ENCODE results near the gene ADCY4.
"Not testable (repeated sequence)": the region's sequence is repeated elsewhere in the genome, so short reads cannot be mapped to it uniquely, and the experiment has no call there.

The ADCY4 gene

DNA sequence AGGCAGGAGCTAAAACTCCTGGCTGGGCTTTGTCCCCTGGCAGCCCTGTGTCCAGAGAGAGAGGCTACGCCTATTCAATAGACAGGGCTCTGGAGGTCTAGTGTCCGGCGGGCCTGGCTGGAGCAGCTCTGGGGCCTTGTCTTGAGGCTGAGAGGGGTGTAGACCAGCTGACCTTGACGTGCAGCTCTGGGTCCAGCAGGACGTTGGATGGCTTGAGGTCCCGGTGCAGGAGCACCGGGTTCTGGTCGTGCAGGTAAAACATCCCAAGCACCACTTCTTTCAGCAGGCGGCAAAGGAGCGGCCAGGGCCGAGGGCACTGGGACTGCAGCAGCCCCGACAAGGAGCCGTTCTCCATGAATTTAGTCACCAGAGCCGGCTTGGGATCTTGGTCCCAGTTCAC is 4.0 kb upstream of the ADCY4 start:
- no peak for DNase-seq (ENCODE audit: low read depth)

DNA sequence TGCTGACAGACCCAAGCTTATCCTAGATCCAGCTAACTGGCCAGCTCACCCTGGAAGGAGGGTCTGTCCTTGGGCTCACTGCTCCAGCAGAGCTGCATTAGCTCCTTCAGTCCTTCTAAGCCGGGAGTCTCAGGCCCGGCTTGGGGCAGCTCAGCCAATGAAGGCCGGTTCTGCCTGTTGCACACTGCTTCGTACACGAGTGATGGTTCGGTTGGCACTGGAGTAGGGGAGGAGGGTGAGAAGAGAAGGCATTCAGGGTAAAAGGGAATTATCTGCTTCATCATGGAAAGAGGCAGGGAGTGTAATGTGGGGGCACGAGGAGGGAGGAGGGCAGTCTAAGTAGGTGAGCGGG is 2.9 kb upstream of the ADCY4 start:
- DNase-seq (ENCODE audit: low read depth), result no peak

DNA sequence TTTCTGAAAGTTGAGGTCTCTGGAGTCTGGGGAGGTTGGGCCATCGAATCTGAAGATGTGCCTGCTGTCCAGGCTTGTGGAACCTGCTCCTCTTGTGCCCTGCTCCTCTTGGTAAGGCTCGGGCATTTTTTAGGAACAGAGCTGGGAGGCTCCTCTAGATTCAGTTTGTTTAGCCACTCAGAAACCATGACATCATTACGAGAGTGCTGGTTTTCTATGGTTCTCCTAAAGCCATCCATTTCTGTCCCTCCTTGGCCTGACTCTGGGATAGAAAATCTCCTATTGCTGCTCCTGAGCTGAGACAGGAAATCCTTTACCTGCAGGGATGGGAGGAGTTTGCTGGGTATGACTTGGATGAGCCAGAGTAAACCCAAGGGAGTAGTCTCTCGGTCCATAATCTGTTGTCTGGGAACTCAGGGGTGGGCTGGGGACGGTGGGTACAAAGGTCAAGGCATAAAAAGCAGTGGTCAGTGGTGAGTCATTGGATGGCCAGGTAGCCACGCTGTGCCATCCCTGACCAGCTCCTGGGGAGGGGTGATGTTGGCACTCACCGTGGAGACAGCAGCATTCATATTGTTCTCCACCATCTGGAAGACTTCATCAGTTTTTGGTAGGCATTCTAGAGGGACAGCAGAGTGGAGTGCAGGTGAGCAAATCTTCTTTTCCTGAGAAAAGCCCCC is 2.4 kb upstream of the ADCY4 start:
- DNase-seq (ENCODE audit: low read depth), result no peak

DNA sequence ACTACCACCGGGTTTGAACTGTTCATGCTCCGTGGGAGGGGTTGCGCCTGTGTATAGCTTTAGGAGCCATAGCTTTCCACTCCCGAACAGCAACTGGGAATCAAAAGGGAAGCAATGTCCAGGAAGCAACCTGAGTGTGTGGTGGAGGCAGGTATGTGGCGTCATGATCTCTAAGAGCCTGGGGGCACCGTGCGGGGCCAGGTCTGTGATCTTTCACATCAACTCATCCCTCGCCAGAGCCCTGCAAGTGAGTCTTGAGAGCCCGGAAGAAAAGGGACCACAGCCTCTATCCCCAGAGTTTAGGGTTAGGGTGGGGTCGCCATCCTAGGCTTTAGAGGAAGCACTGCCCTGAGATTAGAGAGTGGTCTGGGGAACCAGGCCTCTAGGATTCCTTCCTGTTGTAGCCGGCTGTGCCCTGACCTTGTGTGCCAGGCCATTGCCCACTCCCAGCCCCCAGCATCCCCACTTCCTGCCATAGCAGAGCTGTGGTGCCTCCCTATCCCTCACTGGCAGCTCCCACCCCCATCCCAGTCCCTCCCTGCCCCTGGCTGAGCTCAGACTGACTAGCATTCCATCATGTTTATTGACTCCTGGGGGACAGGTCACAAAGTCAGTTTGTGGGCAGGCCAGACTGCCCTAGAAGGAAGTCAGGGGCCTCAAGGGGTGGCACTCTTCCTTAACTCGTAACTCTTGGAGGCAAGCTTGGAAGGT is 745 bp upstream of the ADCY4 start:
- no peak for DNase-seq (ENCODE audit: low read depth)

DNA sequence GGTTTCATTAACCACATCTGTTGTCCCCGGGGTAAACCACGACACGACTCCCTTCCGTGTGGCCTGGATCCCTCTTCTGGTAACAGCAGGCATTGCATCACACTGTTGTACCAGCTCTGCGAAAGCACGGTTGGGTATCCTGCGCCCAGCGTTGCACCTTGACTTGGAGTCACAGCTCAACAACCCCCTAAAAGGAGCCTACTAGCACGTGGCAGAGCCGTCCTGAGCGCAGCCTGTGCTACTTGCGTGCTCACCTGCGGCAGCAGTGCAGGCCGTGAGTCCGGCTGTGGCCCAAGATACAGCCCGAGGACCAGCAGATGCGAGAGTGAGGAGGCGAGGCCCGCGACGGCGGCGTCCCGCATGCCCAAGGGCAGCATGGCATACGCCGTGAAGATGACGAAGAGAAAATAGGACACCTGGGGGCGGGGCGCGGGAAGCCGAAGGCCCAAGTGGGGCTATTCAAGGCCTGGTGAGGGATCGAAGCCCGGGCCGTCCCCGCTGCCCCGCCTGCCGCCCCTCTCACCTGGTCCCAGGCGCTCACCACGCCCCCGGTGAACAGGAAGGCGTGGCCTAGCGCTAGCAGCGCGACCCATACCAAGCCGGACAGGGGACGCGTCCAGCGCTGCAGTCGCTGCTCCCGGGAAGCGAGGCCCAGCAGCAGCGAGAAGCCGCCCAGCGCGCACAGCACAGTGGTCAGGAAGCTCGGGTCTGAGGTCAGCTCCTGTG is 2.4 kb downstream of the ADCY4 start:
- DNase-seq (ENCODE audit: low read depth), result peak; percentile 73

DNA sequence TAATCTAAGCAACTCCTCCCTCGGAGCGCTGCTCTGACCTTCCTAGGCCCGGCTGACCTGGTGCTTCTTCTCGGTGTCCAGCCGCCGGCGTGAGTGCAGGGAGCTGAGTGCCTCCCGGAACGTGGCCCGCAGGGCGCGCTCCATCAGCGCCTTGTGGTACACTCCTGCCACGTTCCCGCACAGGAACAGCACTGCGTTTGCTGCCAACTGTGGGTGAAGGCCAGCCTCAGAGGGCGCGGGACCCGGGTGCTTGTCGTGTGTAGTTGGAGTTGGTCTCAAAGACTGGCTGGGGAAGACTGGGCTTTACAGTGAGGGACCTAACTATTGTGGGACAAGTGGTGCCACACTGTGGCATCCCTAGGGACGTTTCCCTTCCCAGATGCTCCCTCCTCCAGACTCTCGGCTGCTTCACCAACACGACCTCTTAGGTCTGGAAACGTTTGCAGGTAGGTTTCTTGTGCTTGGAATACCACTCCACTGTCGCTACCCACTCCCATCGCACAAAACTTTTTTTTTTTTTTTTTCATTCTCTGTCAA is 3.1 kb downstream of the ADCY4 start:
- no peak for DNase-seq (ENCODE audit: low read depth)

DNA sequence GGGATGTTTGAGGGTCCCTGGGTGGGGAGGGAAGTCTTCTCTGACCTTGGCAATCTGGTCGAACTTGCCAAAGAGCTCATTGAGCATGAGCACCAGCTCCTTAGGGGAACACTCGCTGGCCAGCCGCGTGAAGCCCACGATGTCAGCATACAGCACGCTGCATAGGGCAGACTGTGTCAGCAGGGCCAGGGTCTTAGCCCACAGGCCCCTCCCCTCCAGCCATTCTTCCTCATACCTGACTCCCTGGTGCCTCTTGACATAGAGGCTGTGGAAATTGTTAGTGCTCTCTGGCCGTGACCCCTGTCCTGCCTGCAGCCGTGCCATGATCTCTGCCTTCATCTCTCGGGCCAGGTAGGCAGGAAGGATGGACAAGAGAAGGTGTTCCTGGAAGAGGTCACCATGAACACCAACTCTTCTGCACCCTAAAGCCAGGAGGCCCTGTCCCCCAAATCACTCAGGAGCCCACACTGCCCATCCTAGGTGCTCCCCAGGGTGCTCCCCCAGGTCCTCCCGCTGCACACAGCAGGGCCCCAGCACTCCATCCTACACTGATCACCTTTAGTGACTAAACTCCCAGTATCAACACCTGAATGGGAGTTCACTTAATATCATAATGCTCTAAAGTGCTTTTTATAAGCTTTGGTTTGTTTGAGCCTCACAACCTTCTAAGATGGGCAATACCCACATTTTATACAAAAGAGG is 3.7 kb downstream of the ADCY4 start:
- no peak for DNase-seq (ENCODE audit: low read depth)

DNA sequence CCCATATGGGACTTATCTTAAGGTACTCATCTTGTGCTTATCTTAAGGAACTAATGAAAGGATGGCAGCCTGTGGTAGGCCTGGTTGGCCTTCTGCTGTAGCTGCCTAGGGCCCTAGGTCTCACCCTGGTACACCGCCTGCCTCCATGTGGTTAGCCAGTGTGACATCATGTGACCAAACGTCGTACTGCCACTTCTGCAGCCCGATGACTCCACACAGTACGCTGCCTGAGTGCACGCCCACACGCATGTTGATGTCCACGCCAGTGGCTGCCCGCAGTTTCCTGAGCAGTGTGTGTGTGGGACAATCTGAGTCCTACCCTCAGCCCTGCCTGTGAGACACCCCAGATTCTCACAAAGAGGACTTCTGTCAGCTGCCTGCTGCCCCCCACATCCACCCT is 5.1 kb downstream of the ADCY4 start:
- DNase-seq (ENCODE audit: low read depth), result peak; percentile 39

DNA sequence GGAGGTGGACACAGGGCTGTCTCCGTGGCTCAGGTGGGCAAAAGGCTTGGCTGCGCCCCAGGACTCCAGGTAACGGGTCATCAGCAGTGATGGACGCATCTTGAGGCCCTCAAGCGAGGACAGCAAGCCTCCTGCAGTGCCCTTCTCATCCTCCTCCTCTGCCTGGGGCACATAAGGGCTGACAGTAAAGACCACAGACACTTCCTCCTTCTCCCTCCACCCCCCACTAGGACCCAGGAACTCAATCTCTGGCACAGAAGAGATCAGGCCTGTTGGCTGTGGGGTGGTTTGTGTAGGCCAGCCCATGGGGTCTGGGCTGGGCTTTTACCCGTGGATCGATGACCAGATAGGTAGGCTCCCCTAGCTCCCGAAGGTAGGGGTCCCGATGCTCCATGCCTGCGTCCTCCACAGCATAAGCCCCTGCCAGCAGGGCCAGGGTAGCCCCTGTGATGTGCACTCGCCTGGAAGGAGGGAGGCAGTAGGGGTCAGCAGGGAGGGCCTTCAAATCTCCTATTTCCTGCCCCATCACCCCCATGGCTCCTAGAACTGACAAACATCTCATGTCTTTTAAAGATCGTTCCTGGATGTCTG is 5.7 kb downstream of the ADCY4 start:
- no peak for DNase-seq (ENCODE audit: low read depth)

DNA sequence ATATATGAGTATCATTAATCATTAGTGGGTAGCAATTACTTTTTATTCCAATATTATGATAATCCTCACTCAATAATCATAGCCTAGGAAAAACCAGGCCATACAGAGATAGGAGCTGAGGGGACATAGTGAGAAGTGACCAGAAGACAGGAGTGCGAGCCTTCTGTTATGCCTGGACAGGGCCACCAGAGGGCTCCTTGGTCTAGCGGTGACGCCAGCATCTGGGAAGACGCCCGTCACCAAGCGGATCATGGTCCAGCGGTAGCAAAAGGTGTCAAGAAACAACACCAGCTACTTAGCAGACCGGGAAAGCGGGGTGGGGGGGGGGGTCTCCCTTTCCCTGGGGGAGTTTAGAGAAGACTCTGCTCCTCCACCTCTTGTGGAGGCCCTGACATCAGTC is 7.0 kb downstream of the ADCY4 start:
- not testable (repeated sequence) for DNase-seq (ENCODE audit: low read depth)

DNA sequence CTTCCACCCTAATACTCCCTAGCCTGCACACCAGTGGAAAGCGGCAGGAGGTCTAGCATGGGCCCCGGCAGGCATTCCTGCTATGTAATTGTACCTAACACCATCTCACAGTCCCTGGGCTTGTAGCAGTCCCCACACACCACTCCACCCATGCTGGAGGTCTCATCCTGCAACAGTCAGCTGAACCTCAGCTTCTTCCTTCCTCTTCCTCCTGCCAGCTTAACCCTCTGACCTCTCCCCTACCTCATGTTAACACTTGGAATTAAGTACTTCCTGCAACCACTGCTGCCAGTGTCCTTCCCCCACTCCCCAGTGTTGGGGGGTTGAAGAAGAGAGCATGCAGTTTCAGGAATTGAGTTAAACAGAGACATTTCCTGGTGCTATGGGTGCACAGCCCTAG is 7.6 kb downstream of the ADCY4 start:
- no peak for DNase-seq (ENCODE audit: low read depth)

DNA sequence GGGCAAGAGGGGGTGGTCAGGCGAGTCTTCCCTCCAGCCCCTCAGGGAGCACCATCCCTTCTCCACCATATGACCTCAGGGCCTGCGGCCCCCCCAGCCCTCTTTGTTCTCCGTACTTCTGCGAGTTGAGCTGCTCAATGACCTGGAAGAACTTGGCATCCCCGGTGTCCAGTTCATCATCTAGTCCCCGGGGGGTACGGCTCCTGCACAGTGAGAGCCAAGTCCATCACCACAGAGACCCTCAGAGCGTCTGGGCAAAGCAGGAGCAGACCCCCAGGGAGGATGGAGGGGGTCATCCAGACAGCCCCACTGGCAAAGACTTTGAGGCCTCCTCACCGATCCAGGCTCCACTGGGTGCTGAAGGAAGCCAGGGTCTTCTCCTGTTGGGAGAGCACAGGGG is 8.9 kb downstream of the ADCY4 start:
- no peak for DNase-seq (ENCODE audit: low read depth)

DNA sequence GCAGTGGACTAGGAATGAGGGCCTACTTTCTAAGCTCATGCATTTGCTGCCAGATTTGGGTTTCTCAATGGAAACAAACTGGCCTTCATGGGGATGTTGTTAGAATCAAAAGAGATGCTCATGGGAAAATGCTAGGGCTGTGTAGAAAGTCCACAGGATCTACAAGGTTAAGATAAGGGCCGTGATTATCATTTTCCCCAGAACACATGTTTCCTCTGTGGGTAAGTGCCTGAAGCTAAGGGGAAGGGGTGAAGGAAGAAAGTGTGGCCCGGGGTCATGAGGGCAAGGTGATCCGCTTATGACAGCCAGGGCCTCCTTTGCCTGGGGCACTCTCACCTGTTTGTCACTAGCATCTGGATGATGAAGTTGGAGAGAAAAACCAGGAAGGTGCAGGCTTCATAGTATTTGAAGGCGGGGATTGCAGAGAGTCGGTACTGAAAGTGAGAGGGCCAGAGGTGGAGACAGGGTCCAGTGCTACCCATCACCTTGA is 9.8 kb downstream of the ADCY4 start:
- DNase-seq (ENCODE audit: low read depth), result no peak

DNA sequence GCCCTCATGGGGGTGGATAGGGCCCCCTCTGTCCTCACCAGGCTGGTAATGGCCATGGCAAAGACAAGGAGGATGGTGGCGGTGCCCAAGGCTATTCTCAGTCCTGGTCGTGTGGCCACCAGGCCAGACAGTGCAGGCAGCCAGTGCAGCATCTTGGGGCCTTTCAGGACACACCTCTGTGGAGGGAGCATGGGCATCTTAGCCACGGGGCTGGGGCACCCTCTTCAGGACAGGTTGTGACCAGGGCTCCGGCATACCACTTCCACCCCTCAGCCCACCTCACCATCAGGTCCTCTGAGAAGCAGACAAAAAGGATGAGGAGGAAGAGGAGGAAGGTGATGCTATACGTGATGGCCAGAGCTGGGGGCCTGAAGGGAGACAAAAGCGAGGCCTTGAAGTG is 10.8 kb downstream of the ADCY4 start:
- no peak for DNase-seq (ENCODE audit: low read depth)

DNA sequence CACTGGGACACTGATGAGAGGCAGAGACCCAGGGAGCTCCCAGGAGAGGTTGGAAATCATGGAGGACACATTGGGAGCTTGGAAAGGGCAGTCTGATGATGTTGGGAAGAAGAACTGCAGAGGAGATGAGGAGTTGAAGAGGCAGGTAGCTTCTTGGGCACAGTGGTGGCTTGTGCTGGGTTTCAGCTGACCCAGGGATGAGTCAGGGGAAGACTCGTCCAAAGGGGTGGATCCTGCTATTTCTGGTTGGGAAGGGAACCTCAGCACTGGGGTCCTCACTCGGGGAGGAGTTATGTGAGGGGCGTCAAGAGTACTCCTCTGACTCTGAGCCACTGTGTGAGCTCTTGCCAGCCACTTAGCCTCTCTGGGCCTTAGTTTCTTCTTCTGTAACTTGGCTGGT is 11.5 kb downstream of the ADCY4 start:
- DNase-seq (ENCODE audit: low read depth), result no peak

DNA sequence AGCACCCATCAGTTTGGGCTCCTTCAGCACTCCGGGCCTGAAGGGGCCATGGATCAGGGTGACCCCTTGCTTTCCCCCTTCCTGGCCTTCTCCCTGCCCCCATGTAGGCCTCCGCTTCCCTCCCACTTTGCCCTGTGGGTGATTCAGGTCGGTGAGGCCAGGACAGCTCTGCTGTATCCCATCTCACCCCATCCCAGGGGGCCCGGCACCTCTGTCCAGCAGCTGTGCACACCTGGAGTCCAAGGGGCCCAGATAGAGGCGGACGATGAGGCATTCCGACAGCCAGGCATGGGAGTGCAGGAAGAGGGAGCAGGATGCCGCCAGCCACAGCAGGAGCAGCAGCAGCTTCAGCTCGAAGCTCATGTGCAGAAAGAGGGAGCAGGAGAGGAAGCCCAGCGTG is 12.2 kb downstream of the ADCY4 start:
- DNase-seq (ENCODE audit: low read depth), result no peak

DNA sequence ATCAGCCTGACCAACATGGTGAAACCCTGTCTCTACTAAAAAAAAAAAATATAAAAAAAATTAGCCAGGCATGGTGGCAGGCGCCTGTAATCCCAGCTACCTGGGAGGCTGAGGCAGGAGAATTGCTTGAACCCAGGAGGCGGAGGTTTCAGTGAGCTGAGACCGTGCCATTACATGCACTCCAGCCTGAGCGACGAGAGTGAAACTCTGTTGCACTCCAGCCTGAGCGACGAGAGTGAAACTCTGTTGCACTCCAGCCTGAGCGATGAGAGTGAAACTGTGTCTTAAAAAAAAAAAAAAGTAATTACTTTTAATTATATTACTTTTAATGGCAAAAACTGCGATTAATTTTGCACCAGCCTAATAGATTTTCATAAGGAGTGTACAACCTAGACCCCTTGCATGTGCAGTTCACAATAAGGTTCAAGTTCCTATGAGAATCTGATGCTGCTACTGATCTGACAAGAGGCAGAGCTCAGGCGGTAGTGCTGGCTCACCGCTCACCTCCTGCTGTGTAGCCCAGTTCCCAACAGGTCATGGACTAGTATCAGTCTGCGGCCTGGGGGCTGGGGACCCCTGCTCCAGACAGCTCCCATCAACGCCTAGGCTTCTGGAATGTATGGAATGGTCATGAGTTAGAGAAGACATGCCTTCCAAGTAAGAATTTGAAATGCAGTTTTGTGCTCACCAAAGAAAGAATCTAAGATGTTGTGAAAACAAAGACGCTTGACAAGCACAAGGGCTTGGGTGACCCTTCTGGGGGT is 13.5 kb downstream of the ADCY4 start:
- no peak for DNase-seq (ENCODE audit: low read depth)

DNA sequence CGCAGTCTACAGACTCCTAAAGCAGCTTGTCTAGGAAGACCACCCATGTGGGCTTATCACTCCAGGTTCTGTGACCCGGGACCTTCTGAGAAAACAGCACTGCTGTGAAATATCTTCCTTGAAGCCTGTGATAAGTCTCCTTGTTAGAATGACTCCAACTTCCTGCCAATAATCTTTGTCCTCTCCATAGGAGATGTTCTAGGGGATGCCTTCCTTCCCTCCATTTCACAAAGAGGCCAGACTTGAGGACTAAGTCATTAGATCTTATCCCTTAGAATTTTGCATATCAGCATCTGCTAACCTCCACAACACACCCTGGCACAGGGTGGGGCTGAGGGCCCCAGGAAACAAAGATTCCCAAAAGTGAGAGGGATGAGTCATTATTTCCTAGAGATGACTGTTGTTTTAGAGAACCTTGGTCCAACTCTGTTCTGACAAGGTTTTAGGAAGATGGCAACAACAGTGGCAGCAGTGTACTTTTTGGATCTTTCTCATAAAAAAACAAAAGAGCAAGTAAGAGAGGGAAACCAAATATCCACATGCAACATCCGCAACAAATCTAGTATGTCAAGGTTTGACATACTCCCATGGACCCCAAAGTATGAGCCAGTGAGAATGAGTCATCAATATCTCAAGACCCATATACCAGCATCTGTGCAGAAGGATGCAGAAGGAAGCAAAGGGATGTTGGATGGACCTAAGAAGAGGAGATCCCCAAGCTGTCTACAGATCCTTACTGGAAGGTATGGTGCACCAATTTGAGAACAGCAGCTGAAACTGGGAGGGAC is 17.5 kb downstream of the ADCY4 start:
- DNase-seq (ENCODE audit: low read depth), result no peak

DNA sequence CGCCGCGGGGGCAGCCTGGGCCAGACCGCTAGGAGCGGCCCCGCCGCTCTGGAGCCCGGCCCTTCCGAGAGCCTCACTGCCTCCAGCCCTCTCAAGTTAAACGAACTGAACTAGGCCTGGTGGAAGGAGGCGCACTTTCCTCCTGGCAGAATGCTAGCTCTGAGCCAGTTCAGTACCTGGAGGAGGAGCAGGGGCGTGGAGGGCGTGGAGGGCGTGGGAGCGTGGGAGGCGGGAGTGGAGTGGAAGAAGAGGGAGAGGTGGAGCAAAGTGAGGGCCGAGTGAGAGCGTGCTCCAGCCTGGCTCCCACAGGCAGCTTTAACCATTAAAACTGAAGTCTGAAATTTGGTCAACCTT is 18.3 kb downstream of the ADCY4 start:
- DNase-seq (ENCODE audit: low read depth), result no peak

DNA sequence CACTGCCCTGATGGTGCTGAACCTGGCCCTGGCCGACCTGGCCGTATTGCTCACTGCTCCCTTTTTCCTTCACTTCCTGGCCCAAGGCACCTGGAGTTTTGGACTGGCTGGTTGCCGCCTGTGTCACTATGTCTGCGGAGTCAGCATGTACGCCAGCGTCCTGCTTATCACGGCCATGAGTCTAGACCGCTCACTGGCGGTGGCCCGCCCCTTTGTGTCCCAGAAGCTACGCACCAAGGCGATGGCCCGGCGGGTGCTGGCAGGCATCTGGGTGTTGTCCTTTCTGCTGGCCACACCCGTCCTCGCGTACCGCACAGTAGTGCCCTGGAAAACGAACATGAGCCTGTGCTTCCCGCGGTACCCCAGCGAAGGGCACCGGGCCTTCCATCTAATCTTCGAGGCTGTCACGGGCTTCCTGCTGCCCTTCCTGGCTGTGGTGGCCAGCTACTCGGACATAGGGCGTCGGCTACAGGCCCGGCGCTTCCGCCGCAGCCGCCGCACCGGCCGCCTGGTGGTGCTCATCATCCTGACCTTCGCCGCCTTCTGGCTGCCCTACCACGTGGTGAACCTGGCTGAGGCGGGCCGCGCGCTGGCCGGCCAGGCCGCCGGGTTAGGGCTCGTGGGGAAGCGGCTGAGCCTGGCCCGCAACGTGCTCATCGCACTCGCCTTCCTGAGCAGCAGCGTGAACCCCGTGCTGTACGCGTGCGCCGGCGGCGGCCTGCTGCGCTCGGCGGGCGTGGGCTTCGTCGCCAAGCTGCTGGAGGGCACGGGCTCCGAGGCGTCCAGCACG is 18.9 kb downstream of the ADCY4 start:
- DNase-seq (ENCODE audit: low read depth), result no peak
